Measurements from ENCODE around the gene CAD.

Gene CAD

DNA sequence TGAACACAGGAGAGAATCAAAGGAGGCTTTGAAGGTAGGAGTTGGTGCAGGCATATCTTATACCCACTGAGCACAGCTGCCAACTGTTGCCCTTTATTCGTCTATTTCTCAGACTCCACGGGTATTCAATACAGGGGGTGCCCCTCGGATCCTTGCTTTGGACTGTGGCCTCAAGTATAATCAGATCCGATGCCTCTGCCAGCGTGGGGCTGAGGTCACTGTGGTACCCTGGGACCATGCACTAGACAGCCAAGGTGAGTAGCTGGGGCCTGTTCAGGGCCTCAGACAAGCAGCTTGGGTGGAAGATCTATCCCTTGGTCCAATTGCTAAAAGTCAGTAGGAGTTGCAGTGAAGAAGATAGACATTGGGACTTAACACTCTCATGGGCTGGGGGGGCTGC, 5.2 kb downstream of the CAD start:
- Histone ChIP-seq H3K9ac (ENCODE audit: low read length in 5 of 5) (no peak overlapping the region), H3K4me1 (ENCODE audit: control insufficient read depth in 5 of 5, insufficient read depth in 5 of 5, low read length in 5 of 5) (peaks cover 4 to 10% (median 9%) of the 10 kb centered on the region in 5 donors), H3K9me3 (ENCODE audit: control insufficient read depth in 5 of 5, low read length in 5 of 5) (no peaks in the 10 kb centered on the region), H3K27ac (ENCODE audit: low read depth, low read length) (no peak overlapping the region), H3K4me3 (ENCODE audit: low read depth in 1 of 5, low read length in 5 of 5) (no peak overlapping the region), H3K27me3 (ENCODE audit: control insufficient read depth in 5 of 5, insufficient read depth in 4 of 5, low read length in 5 of 5) (no peaks in the 10 kb centered on the region), H3K36me3 (ENCODE audit: control insufficient read depth in 5 of 5, insufficient read depth in 5 of 5, low read length in 5 of 5) (peaks cover 9 to 72% (median 63%) of the 10 kb centered on the region in 5 donors)

DNA sequence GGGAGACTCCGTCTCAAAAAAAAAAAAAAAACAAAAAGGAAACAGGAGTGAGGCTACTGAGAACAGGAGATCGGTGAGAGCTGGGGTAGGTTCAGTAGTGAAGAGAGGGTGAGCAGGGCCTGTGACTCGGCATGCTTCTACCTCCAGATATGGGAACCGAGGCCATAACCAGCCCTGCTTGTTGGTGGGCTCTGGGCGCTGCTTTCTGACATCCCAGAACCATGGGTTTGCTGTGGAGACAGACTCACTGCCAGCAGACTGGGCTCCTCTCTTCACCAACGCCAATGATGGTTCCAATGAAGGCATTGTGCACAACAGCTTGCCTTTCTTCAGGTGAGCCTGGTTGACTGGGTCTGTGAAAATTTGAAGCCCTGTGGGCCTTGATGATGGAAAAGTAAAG, 6.2 kb downstream of the CAD start:
- Histone ChIP-seq H3K36me3 (ENCODE audit: control insufficient read depth in 5 of 5, insufficient read depth in 5 of 5, low read length in 5 of 5) (peaks cover 17 to 82% (median 67%) of the 10 kb centered on the region in 5 donors), H3K9me3 (ENCODE audit: control insufficient read depth in 5 of 5, low read length in 5 of 5) (no peaks in the 10 kb centered on the region), H3K4me3 (ENCODE audit: low read depth in 1 of 5, low read length in 5 of 5) (no peak overlapping the region), H3K27me3 (ENCODE audit: control insufficient read depth in 5 of 5, insufficient read depth in 4 of 5, low read length in 5 of 5) (no peaks in the 10 kb centered on the region), H3K9ac (ENCODE audit: low read length in 5 of 5) (no peak overlapping the region), H3K4me1 (ENCODE audit: control insufficient read depth in 5 of 5, insufficient read depth in 5 of 5, low read length in 5 of 5) (no peaks in the 10 kb centered on the region), H3K27ac (ENCODE audit: low read depth, low read length) (no peak overlapping the region)

DNA sequence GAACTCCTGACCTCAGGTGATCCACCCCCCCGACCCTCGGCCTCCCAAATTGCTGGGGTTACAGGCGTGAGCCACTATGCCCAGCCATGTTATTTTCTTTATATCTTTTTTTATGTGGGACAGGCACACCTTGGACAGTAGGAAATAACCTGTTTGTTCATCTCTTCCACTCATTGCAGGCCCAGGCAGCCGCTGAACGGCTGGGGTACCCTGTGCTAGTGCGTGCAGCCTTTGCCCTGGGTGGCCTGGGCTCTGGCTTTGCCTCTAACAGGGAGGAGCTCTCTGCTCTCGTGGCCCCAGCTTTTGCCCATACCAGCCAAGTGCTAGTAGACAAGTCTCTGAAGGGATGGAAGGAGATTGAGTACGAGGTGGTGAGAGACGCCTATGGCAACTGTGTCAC, 8.4 kb downstream of the CAD start:
- peaks cover 17 to 92% (median 73%) of the 10 kb centered on the region in 5 donors for H3K36me3 ChIP-seq (ENCODE audit: control insufficient read depth in 5 of 5, insufficient read depth in 5 of 5, low read length in 5 of 5)
- H3K27me3 ChIP-seq (ENCODE audit: control insufficient read depth in 5 of 5, insufficient read depth in 4 of 5, low read length in 5 of 5) = no peaks in the 10 kb centered on the region
- H3K4me3 ChIP-seq (ENCODE audit: low read depth in 1 of 5, low read length in 5 of 5) = no peak overlapping the region
- H3K27ac ChIP-seq (ENCODE audit: low read depth, low read length) = no peak overlapping the region
- no peak overlapping the region for H3K9ac ChIP-seq (ENCODE audit: low read length in 5 of 5)
- no peaks in the 10 kb centered on the region for H3K4me1 ChIP-seq (ENCODE audit: control insufficient read depth in 5 of 5, insufficient read depth in 5 of 5, low read length in 5 of 5)
- no peaks in the 10 kb centered on the region for H3K9me3 ChIP-seq (ENCODE audit: control insufficient read depth in 5 of 5, low read length in 5 of 5)

DNA sequence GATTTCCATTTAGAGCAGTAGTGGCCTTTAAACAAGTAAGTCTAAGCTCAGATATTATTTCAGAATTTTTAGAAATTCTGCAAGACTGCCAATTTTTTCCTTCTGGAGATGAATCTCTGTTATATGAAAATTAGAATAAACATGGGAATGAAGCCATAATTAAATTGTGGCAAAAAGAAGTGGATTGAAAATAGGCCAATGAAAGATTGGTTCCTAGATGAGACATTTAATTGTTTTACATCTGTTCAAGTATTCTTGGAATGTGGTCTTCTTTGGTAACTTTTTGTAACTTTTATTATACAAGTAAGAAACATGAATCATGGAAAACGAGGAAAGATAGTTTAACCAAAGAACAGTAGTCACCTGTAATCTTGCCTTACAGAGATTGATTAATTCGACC, 10.3 kb downstream of the CAD start:
- Histone ChIP-seq H3K36me3 (ENCODE audit: control insufficient read depth in 5 of 5, insufficient read depth in 5 of 5, low read length in 5 of 5) (peaks cover 19 to 96% (median 78%) of the 10 kb centered on the region in 5 donors), H3K27ac (ENCODE audit: low read depth, low read length) (no peak overlapping the region), H3K4me1 (ENCODE audit: control insufficient read depth in 5 of 5, insufficient read depth in 5 of 5, low read length in 5 of 5) (no peaks in the 10 kb centered on the region), H3K9me3 (ENCODE audit: control insufficient read depth in 5 of 5, low read length in 5 of 5) (no peaks in the 10 kb centered on the region), H3K9ac (ENCODE audit: low read length in 5 of 5) (no peak overlapping the region), H3K4me3 (ENCODE audit: low read depth in 1 of 5, low read length in 5 of 5) (no peak overlapping the region), H3K27me3 (ENCODE audit: control insufficient read depth in 5 of 5, insufficient read depth in 4 of 5, low read length in 5 of 5) (no peaks in the 10 kb centered on the region)

DNA sequence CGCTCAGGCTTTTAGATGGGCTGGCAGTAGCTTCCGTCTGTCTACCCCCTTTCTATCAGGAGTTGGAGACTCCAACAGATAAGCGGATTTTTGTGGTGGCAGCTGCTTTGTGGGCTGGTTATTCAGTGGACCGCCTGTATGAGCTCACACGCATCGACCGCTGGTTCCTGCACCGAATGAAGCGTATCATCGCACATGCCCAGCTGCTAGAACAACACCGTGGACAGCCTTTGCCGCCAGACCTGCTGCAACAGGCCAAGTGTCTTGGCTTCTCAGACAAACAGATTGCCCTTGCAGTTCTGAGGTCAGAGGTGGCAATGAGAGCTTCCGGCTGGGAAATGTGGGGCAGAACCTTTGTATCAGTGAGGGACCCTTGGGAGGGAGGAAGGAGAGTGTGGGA, 14.8 kb downstream of the CAD start:
- Histone ChIP-seq H3K27ac (ENCODE audit: low read depth, low read length) (no peak overlapping the region), H3K27me3 (ENCODE audit: control insufficient read depth in 5 of 5, insufficient read depth in 4 of 5, low read length in 5 of 5) (no peaks in the 10 kb centered on the region), H3K4me3 (ENCODE audit: low read depth in 1 of 5, low read length in 5 of 5) (no peak overlapping the region), H3K36me3 (ENCODE audit: control insufficient read depth in 5 of 5, insufficient read depth in 5 of 5, low read length in 5 of 5) (peaks cover 19 to 96% (median 82%) of the 10 kb centered on the region in 5 donors), H3K9ac (ENCODE audit: low read length in 5 of 5) (no peak overlapping the region), H3K4me1 (ENCODE audit: control insufficient read depth in 5 of 5, insufficient read depth in 5 of 5, low read length in 5 of 5) (no peaks in the 10 kb centered on the region), H3K9me3 (ENCODE audit: control insufficient read depth in 5 of 5, low read length in 5 of 5) (no peaks in the 10 kb centered on the region)

DNA sequence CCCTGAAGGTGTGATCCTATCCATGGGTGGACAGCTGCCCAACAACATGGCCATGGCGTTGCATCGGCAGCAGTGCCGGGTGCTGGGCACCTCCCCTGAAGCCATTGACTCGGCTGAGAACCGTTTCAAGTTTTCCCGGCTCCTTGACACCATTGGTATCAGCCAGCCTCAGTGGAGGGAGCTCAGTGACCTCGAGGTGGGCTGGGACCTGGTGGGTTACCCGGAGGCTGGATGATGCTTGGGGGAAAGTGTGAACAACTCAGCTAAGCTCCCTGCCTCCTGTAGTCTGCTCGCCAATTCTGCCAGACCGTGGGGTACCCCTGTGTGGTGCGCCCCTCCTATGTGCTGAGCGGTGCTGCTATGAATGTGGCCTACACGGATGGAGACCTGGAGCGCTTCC, 16.2 kb downstream of the CAD start:
- no peak overlapping the region for H3K9ac ChIP-seq (ENCODE audit: low read length in 5 of 5)

DNA sequence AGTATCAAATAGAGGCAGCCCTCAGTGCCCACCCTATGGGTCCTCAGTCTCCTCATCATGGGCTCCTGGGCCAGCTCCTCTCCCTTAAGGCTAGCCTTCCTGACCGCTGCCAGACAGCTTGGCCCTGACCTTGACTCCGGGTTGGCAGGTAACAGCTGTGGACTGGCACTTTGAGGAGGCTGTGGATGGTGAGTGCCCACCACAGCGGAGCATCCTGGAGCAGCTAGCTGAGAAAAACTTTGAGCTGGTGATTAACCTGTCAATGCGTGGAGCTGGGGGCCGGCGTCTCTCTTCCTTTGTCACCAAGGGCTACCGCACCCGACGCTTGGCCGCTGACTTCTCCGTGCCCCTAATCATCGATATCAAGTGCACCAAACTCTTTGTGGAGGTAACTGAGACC, 19.0 kb downstream of the CAD start:
- H3K27ac ChIP-seq (ENCODE audit: low read depth, low read length) = no peak overlapping the region
- H3K4me3 ChIP-seq (ENCODE audit: low read depth in 1 of 5, low read length in 5 of 5) = no peak overlapping the region
- peaks cover 0 to 2% (median 0%) of the 10 kb centered on the region in 5 donors for H3K4me1 ChIP-seq (ENCODE audit: control insufficient read depth in 5 of 5, insufficient read depth in 5 of 5, low read length in 5 of 5)
- H3K36me3 ChIP-seq (ENCODE audit: control insufficient read depth in 5 of 5, insufficient read depth in 5 of 5, low read length in 5 of 5) = peaks cover 6 to 100% (median 98%) of the 10 kb centered on the region in 5 donors
- no peaks in the 10 kb centered on the region for H3K9me3 ChIP-seq (ENCODE audit: control insufficient read depth in 5 of 5, low read length in 5 of 5)
- H3K9ac ChIP-seq (ENCODE audit: low read length in 5 of 5) = no peak overlapping the region
- H3K27me3 ChIP-seq (ENCODE audit: control insufficient read depth in 5 of 5, insufficient read depth in 4 of 5, low read length in 5 of 5) = no peaks in the 10 kb centered on the region

More for the DNA sequence above, 16.2 kb downstream of the CAD start:
- Histone ChIP-seq H3K27ac (ENCODE audit: low read depth, low read length) (no peak overlapping the region), H3K4me1 (ENCODE audit: control insufficient read depth in 5 of 5, insufficient read depth in 5 of 5, low read length in 5 of 5) (peaks cover 0 to 2% (median 0%) of the 10 kb centered on the region in 5 donors), H3K27me3 (ENCODE audit: control insufficient read depth in 5 of 5, insufficient read depth in 4 of 5, low read length in 5 of 5) (no peaks in the 10 kb centered on the region), H3K4me3 (ENCODE audit: low read depth in 1 of 5, low read length in 5 of 5) (no peak overlapping the region), H3K9me3 (ENCODE audit: control insufficient read depth in 5 of 5, low read length in 5 of 5) (no peaks in the 10 kb centered on the region), H3K36me3 (ENCODE audit: control insufficient read depth in 5 of 5, insufficient read depth in 5 of 5, low read length in 5 of 5) (peaks cover 6 to 96% (median 87%) of the 10 kb centered on the region in 5 donors)

DNA sequence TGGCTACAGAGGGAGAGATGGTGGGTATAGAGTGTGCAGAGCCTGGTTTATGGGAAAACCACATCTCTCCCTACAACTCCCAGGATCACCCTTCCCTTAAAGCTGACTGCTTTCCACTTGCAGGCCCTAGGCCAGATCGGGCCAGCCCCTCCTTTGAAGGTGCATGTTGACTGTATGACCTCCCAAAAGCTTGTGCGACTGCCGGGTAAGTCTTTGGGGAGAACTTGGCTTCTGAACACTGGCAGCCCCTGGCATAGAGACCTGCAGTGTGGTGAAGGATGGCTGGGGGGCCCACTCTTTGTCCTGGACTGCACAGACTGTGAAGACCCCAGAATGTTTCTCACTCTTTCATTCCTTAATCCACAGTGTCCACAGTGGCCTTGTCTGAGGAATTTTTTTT, 19.5 kb downstream of the CAD start:
- peaks cover 4 to 100% (median 98%) of the 10 kb centered on the region in 5 donors for H3K36me3 ChIP-seq (ENCODE audit: control insufficient read depth in 5 of 5, insufficient read depth in 5 of 5, low read length in 5 of 5)
- no peaks in the 10 kb centered on the region for H3K9me3 ChIP-seq (ENCODE audit: control insufficient read depth in 5 of 5, low read length in 5 of 5)
- no peak overlapping the region for H3K4me3 ChIP-seq (ENCODE audit: low read depth in 1 of 5, low read length in 5 of 5)
- H3K4me1 ChIP-seq (ENCODE audit: control insufficient read depth in 5 of 5, insufficient read depth in 5 of 5, low read length in 5 of 5) = peaks cover 0 to 2% (median 0%) of the 10 kb centered on the region in 5 donors
- H3K27me3 ChIP-seq (ENCODE audit: control insufficient read depth in 5 of 5, insufficient read depth in 4 of 5, low read length in 5 of 5) = no peaks in the 10 kb centered on the region
- no peak overlapping the region for H3K9ac ChIP-seq (ENCODE audit: low read length in 5 of 5)
- H3K27ac ChIP-seq (ENCODE audit: low read depth, low read length) = no peak overlapping the region

DNA sequence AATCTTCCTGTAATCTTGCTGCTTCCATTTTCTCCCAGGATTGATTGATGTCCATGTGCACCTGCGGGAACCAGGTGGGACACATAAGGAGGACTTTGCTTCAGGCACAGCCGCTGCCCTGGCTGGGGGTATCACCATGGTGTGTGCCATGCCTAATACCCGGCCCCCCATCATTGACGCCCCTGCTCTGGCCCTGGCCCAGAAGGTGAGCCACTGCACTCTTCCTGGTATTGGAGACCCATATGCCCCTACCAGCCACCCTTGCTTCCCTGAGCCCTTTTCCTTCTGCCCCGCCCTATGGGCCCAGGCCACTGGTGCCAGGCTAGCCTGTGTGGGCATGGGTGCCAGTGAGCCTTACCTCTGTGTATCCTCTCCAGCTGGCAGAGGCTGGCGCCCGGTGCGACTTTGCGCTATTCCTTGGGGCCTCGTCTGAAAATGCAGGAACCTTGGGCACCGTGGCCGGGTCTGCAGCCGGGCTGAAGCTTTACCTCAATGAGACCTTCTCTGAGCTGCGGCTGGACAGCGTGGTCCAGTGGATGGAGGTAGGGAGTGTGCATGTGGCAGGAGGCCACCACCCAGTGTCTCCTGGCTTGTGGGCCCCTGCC, 20.3 kb downstream of the CAD start:
- no peak overlapping the region for H3K4me3 ChIP-seq (ENCODE audit: low read depth in 1 of 5, low read length in 5 of 5)
- H3K27ac ChIP-seq (ENCODE audit: low read depth, low read length) = no peak overlapping the region
- H3K9ac ChIP-seq (ENCODE audit: low read length in 5 of 5) = no peak overlapping the region
- H3K36me3 ChIP-seq (ENCODE audit: control insufficient read depth in 5 of 5, insufficient read depth in 5 of 5, low read length in 5 of 5) = peaks cover 3 to 100% (median 98%) of the 10 kb centered on the region in 5 donors
- H3K4me1 ChIP-seq (ENCODE audit: control insufficient read depth in 5 of 5, insufficient read depth in 5 of 5, low read length in 5 of 5) = peaks cover 0 to 2% (median 0%) of the 10 kb centered on the region in 5 donors
- no peaks in the 10 kb centered on the region for H3K27me3 ChIP-seq (ENCODE audit: control insufficient read depth in 5 of 5, insufficient read depth in 4 of 5, low read length in 5 of 5)
- no peaks in the 10 kb centered on the region for H3K9me3 ChIP-seq (ENCODE audit: control insufficient read depth in 5 of 5, low read length in 5 of 5)

DNA sequence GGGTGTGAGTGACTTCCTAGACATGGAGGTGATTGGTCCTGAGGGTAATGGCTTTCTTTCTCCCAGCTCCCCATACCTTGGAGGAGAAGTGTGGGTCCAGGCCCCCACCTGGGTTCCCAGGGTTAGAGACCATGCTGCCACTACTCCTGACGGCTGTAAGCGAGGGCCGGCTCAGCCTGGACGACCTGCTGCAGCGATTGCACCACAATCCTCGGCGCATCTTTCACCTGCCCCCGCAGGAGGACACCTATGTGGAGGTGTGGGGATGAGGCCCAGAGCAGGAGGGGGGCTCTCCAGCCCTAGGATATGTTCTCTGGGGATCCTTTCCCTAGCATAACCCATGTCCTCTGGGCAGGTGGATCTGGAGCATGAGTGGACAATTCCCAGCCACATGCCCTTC, 21.8 kb downstream of the CAD start:
- Histone ChIP-seq H3K4me3 (ENCODE audit: low read depth in 1 of 5, low read length in 5 of 5) (no peak overlapping the region), H3K4me1 (ENCODE audit: control insufficient read depth in 5 of 5, insufficient read depth in 5 of 5, low read length in 5 of 5) (peaks cover 0 to 2% (median 0%) of the 10 kb centered on the region in 5 donors), H3K9me3 (ENCODE audit: control insufficient read depth in 5 of 5, low read length in 5 of 5) (no peaks in the 10 kb centered on the region), H3K27ac (ENCODE audit: low read depth, low read length) (no peak overlapping the region), H3K36me3 (ENCODE audit: control insufficient read depth in 5 of 5, insufficient read depth in 5 of 5, low read length in 5 of 5) (peaks cover 3 to 100% (median 98%) of the 10 kb centered on the region in 5 donors), H3K27me3 (ENCODE audit: control insufficient read depth in 5 of 5, insufficient read depth in 4 of 5, low read length in 5 of 5) (no peaks in the 10 kb centered on the region), H3K9ac (ENCODE audit: low read length in 5 of 5) (no peak overlapping the region)

Data from subcutaneous abdominal adipose tissue (tissue), 5 donors.